Fibroblast of lung (primary cell): ENCODE results near the gene RNF181. TPM values are rescaled to one million over a fixed set of nuclear protein-coding genes. Genes with fewer than 3 reads are reported as not detected.

Experiments used
- DNase-seq, 2 donors: peaks; one replicate each; pipeline versions ENCODE4 v3.0.0 to v3.0.0-alpha.2; 2010; ENCODE audit warnings: low read depth in 2 of 2
- H2AFZ ChIP-seq: 2 replicates; pipeline ENCODE4 v1.5.1; 2012; ENCODE audit warnings: low read length, control low read depth, inconsistent platforms
- H3K27ac ChIP-seq: 2 replicates; pipeline ENCODE4 v1.5.1; 2011; ENCODE audit warnings: low read length, control low read depth; ENCODE audit not compliant: insufficient read depth
- H3K27me3 ChIP-seq: 2 replicates; pipeline ENCODE4 v1.5.1; 2011; ENCODE audit warnings: mild to moderate bottlenecking, low read length; ENCODE audit not compliant: control insufficient read depth, insufficient read depth
- H3K36me3 ChIP-seq: 2 replicates; pipeline ENCODE4 v1.5.1; 2011; ENCODE audit warnings: low read length; ENCODE audit not compliant: control insufficient read depth, insufficient read depth
- H3K4me1 ChIP-seq: 2 replicates; pipeline ENCODE4 v1.5.1; 2011; ENCODE audit warnings: low read length; ENCODE audit not compliant: control insufficient read depth, insufficient read depth; ENCODE audit errors: extremely low read depth
- H3K4me2 ChIP-seq: 2 replicates; pipeline ENCODE4 v1.5.1; 2011; ENCODE audit warnings: low read length, control low read depth; ENCODE audit not compliant: insufficient read depth; ENCODE audit errors: extremely low read depth
- H3K4me3 ChIP-seq, 4 experiments: fragments of 200-600 bp in 1 of 4; sonication (generic) in 1 of 4; replicated peaks in 1 of 4; 2 replicates each; pipeline ENCODE4 v1.5.1; 2011 to 2016; ENCODE audit warnings: low read length in 4 of 4, low read depth in 3 of 4, mild to moderate bottlenecking in 3 of 4, control low read depth in 2 of 4, inconsistent platforms in 1 of 4, mixed read lengths in 1 of 4; ENCODE audit not compliant: insufficient read depth in 1 of 4; ENCODE audit errors: control extremely low read depth in 1 of 4
- H3K79me2 ChIP-seq: 2 replicates; pipeline ENCODE4 v1.5.1; 2012; ENCODE audit warnings: mild to moderate bottlenecking, low read length, inconsistent platforms; ENCODE audit not compliant: control insufficient read depth, insufficient read depth
- H3K9ac ChIP-seq: 2 replicates; pipeline ENCODE4 v1.5.1; 2011; ENCODE audit warnings: mild to moderate bottlenecking, low read length, control low read depth; ENCODE audit not compliant: insufficient read depth
- H3K9me3 ChIP-seq: 2 replicates; pipeline ENCODE4 v1.5.1; 2012; ENCODE audit warnings: low read depth, low read length; ENCODE audit not compliant: control insufficient read depth, insufficient read depth
- H4K20me1 ChIP-seq: 2 replicates; pipeline ENCODE4 v1.5.1; 2011; ENCODE audit warnings: low read length; ENCODE audit not compliant: control insufficient read depth, insufficient read depth; ENCODE audit errors: extremely low read depth
- CTCF ChIP-seq, 2 donors: IDR thresholded peaks in 1 of 2; conservative IDR thresholded peaks in 1 of 2; 1 replicate in 1 of 2; 2 replicates in 1 of 2; pipeline ENCODE4 v1.5.1; 2011 to 2012; ENCODE audit warnings: low read length in 2 of 2, control low read depth in 1 of 2, inconsistent platforms in 1 of 2, low read depth in 1 of 2, mild to moderate bottlenecking in 1 of 2
- EZH2 ChIP-seq: IDR thresholded peaks from 2 replicates; pipeline ENCODE4 v1.5.1; 2012; ENCODE audit warnings: low read length, control low read depth, mild to moderate bottlenecking; ENCODE audit errors: missing control alignments
- polyA plus RNA-seq, 2 donors: library from polyadenylated mRNA; depleted of rRNA in 1 of 2; stranded (reverse) in 1 of 2; unstranded in 1 of 2; fragments of >200 nt; gene quantifications; 2 replicates each; pipeline ENCODE4 v1.2.1, GENCODE V29; 2011 to 2012; ENCODE audit warnings: missing spikeins in 1 of 2
- total RNA-seq: library from RNA; depleted of rRNA; stranded (reverse); fragments of >200 nt; gene quantifications from 2 replicates; pipeline ENCODE4 v1.2.1, GENCODE V29; 2014

RNF181 gene
- total and polyA plus RNA-seq, 2 donors (not counting 1 experiment from before 2014, with no cell fraction given), result 247 to 276 TPM

- Histone ChIP-seq H2AFZ (no peak overlapping the region), H3K27ac (peak overlapping the region; percentile 8), H3K4me1 (peaks cover 31% of the 10 kb centered on the region), H3K4me3 (peak overlapping the region; percentile 10 to 70 (median 53)), H3K27me3 (no peaks in the 10 kb centered on the region), H3K36me3 (no peaks in the 10 kb centered on the region), H3K9ac (peak overlapping the region; percentile 75), H3K9me3 (no peaks in the 10 kb centered on the region), H3K79me2 (no peaks in the 10 kb centered on the region), H3K4me2 (peak overlapping the region; percentile 20), H4K20me1 (no peaks in the 10 kb centered on the region)
- peak in 1 of 2 donors; percentile 14 for DNase-seq
- no peak for TF ChIP-seq EZH2
- no peak for TF ChIP-seq CTCF (conservative IDR thresholded peaks at IDR 0.05 in 1 of 2, IDR thresholded peaks at IDR 0.05 in 1 of 2; ENCODE audit: low read depth in 1 of 2, low read length in 2 of 2)
Observed at GRCh38 chr2:85583667-85584353, 11.7 kb upstream of the RNF181 start.

GRCh38 chr2:85584354-85584856 lies 11.1 kb upstream of the RNF181 start, which contains the start of gene VAMP5:
TSS of gene VAMP5 (plus strand) at chr2:85584431. CDS start at chr2:85584491, 60 bp downstream.
- Histone ChIP-seq H3K9me3 (no peaks in the 10 kb centered on the region), H3K79me2 (peaks cover 1% of the 10 kb centered on the region), H3K36me3 (no peaks in the 10 kb centered on the region), H4K20me1 (no peaks in the 10 kb centered on the region), H3K4me2 (peak within 1 kb of the TSS; percentile 89), H3K4me1 (peaks cover 26% of the 10 kb centered on the region), H2AFZ (peak within 1 kb of the TSS; percentile 16), H3K27ac (peak within 1 kb of the TSS; percentile 88), H3K27me3 (no peaks in the 10 kb centered on the region), H3K4me3 (peak within 1 kb of the TSS; percentile 53 to 70 (median 58)), H3K9ac (peak within 1 kb of the TSS; percentile 75)
- DNase-seq, result peak in 1 of 2 donors; percentile 32
- TF ChIP-seq CTCF (conservative IDR thresholded peaks at IDR 0.05 in 1 of 2, IDR thresholded peaks at IDR 0.05 in 1 of 2; ENCODE audit: low read depth in 1 of 2, low read length in 2 of 2), result no peak
- TF ChIP-seq EZH2, result no peak

- Histone ChIP-seq H2AFZ (peak overlapping the region; percentile 16), H3K27ac (peak overlapping the region; percentile 88), H3K4me2 (peak overlapping the region; percentile 89), H3K9me3 (no peaks in the 10 kb centered on the region), H4K20me1 (no peaks in the 10 kb centered on the region), H3K36me3 (no peaks in the 10 kb centered on the region), H3K9ac (peak overlapping the region; percentile 75), H3K79me2 (peaks cover 1% of the 10 kb centered on the region), H3K27me3 (no peaks in the 10 kb centered on the region), H3K4me3 (peak overlapping the region; percentile 53 to 70 (median 58)), H3K4me1 (peaks cover 23% of the 10 kb centered on the region)
- DNase-seq, result peak; percentile 61 to 65
- TF ChIP-seq EZH2 (no peak), CTCF (conservative IDR thresholded peaks at IDR 0.05 in 1 of 2, IDR thresholded peaks at IDR 0.05 in 1 of 2; ENCODE audit: low read depth in 1 of 2, low read length in 2 of 2) (no peak)
Observed at GRCh38 chr2:85584857-85585780, 10.4 kb upstream of the RNF181 start.
